Keratinocyte (primary cell): ENCODE measurements around the gene KCTD8. TPM values are rescaled to one million over a fixed set of nuclear protein-coding genes. Genes with fewer than 3 reads are reported as not detected.

Source experiments
- DNase-seq: peaks from one replicate; pipeline ENCODE4 v3.0.0-alpha.2; 2011; ENCODE audit warnings: low read depth, missing footprints, low spot score
- FAIRE-seq: peaks from 2 replicates; lab custom pipeline; 2011; peaks lifted over from hg19 to GRCh38; lab: Jason Lieb, UNC
- H2AFZ ChIP-seq: 2 replicates; pipeline ENCODE4 v1.6.0; 2012; ENCODE audit warnings: low read length, control low read depth, inconsistent platforms; ENCODE audit not compliant: control insufficient read depth
- H3K27ac ChIP-seq: 2 replicates; pipeline ENCODE4 v1.5.1; 2011; ENCODE audit warnings: low read length; ENCODE audit not compliant: control insufficient read depth, insufficient read depth
- H3K27me3 ChIP-seq: 3 replicates; pipeline ENCODE4 v1.6.0; 2011; ENCODE audit warnings: low read length; ENCODE audit not compliant: control insufficient read depth, insufficient read depth; ENCODE audit errors: extremely low read depth
- H3K36me3 ChIP-seq, 2 experiments: 2 replicates in 1 of 2; 3 replicates in 1 of 2; pipeline ENCODE4 v1.5.1; 2011; ENCODE audit warnings: low read length in 2 of 2, mild to moderate bottlenecking in 1 of 2; ENCODE audit not compliant: control insufficient read depth in 2 of 2, insufficient read depth in 2 of 2; ENCODE audit errors: extremely low read depth in 1 of 2
- H3K4me1 ChIP-seq: 3 replicates; pipeline ENCODE4 v1.5.1; 2011; ENCODE audit warnings: low read length; ENCODE audit not compliant: control insufficient read depth, insufficient read depth; ENCODE audit errors: extremely low read depth
- H3K4me2 ChIP-seq: 3 replicates; pipeline ENCODE4 v1.6.0; 2011; ENCODE audit warnings: low read depth, low read length; ENCODE audit not compliant: control insufficient read depth, insufficient read depth; ENCODE audit errors: extremely low read depth
- H3K4me3 ChIP-seq, 3 experiments: fragments of 200-600 bp in 1 of 3; sonication (generic) in 1 of 3; 2 replicates in 2 of 3; 3 replicates in 1 of 3; pipeline ENCODE4 v1.5.1; 2011 to 2016; ENCODE audit warnings: low read length in 3 of 3, mild to moderate bottlenecking in 3 of 3, control low read depth in 2 of 3, inconsistent platforms in 1 of 3, low read depth in 1 of 3, mixed read lengths in 1 of 3, mixed run types in 1 of 3, moderate library complexity in 1 of 3; ENCODE audit not compliant: control insufficient read depth in 2 of 3, insufficient read depth in 2 of 3; ENCODE audit errors: extremely low read depth in 1 of 3
- H3K79me2 ChIP-seq: 2 replicates; pipeline ENCODE4 v1.6.0; 2012; ENCODE audit warnings: low read length; ENCODE audit not compliant: control insufficient read depth, insufficient read depth
- H3K9ac ChIP-seq: 3 replicates; pipeline ENCODE4 v1.6.0; 2011; ENCODE audit warnings: low read length; ENCODE audit not compliant: control insufficient read depth, insufficient read depth; ENCODE audit errors: extremely low read depth
- H3K9me1 ChIP-seq: 3 replicates; pipeline ENCODE4 v1.6.0; 2011; ENCODE audit warnings: low read length; ENCODE audit not compliant: control insufficient read depth, insufficient read depth; ENCODE audit errors: extremely low read depth
- H3K9me3 ChIP-seq: 2 replicates; pipeline ENCODE4 v1.5.1; 2012; ENCODE audit warnings: low read depth, low read length; ENCODE audit not compliant: control insufficient read depth
- H4K20me1 ChIP-seq: 3 replicates; pipeline ENCODE4 v1.6.0; 2011; ENCODE audit warnings: low read length; ENCODE audit not compliant: control insufficient read depth, insufficient read depth; ENCODE audit errors: extremely low read depth
- CTCF ChIP-seq, 3 experiments: IDR thresholded peaks in 1 of 3; conservative IDR thresholded peaks in 1 of 3; optimal IDR thresholded peaks in 1 of 3; 2 replicates in 2 of 3; 3 replicates in 1 of 3; pipeline versions ENCODE3 to v1.5.1; 2011; ENCODE audit warnings: low read length in 3 of 3, mild to moderate bottlenecking in 3 of 3, moderate library complexity in 2 of 3, control low read depth in 1 of 3, inconsistent platforms in 1 of 3; ENCODE audit not compliant: insufficient read depth in 2 of 3; ENCODE audit errors: extremely low read depth in 1 of 3
- EZH2 ChIP-seq: IDR thresholded peaks from one replicate; pipeline ENCODE4 v1.6.1; 2012; ENCODE audit warnings: inconsistent platforms, mild to moderate bottlenecking, low read length, moderate library complexity
- dilution Hi-C: fragments of 300-500 bp; cut with MboI; formaldehyde crosslinking; loops from one replicate; pipeline ENCODE4 v1.7.0; 2020; ENCODE audit warnings: low sequenced_read_pairs; ENCODE audit not compliant: extremely low pct_ligation_motif_present
- polyA plus RNA-seq, 5 experiments: library from polyadenylated mRNA; depleted of rRNA in 3 of 5; stranded (reverse) in 3 of 5; stranded (forward) in 1 of 5; unstranded in 1 of 5; fragments of >200 nt; gene quantifications; 1 replicate in 1 of 5; 2 replicates in 3 of 5; 3 replicates in 1 of 5; pipeline versions ENCODE4 v1.2.1 to v1.2.3, GENCODE V29; 2011 to 2012; ENCODE audit warnings: missing spikeins in 2 of 5, low read depth in 1 of 5, low replicate concordance in 1 of 5

The KCTD8 gene
- polyA plus RNA-seq, 1 donor (not counting 4 experiments of a cell fraction or from before 2014, with no cell fraction given), result 0.97 TPM

- Histone ChIP-seq H3K4me3 (no peak overlapping the region), H3K36me3 (no peaks in the 10 kb centered on the region), H3K4me2 (no peak overlapping the region), H3K9me3 (no peaks in the 10 kb centered on the region), H3K9ac (no peak overlapping the region), H4K20me1 (no peaks in the 10 kb centered on the region), H3K4me1 (no peaks in the 10 kb centered on the region), H2AFZ (no peak overlapping the region), H3K27ac (no peak overlapping the region), H3K27me3 (no peaks in the 10 kb centered on the region), H3K79me2 (no peaks in the 10 kb centered on the region), H3K9me1 (no peaks in the 10 kb centered on the region)
- FAIRE-seq (no peak), DNase-seq (no peak)
- dilution Hi-C loops, result no loop called here
- no peak for TF ChIP-seq CTCF (optimal IDR thresholded peaks at IDR 0.05 in 1 of 3, IDR thresholded peaks at IDR 0.05 in 1 of 3, conservative IDR thresholded peaks at IDR 0.05 in 1 of 3; ENCODE audit: extremely low read depth in 1 of 3, insufficient read depth in 2 of 3, low read length in 3 of 3)
- TF ChIP-seq EZH2, result no peak
Measured at GRCh38 chr4:44256414-44256813, 192.2 kb downstream of the KCTD8 start.

GRCh38 chr4:44237643-44238042 lies 211.0 kb downstream of the KCTD8 start:
- no peak for FAIRE-seq
- H3K36me3 ChIP-seq, result no peaks in the 10 kb centered on the region
- H3K4me2 ChIP-seq, result no peak overlapping the region
- dilution Hi-C loops, result no loop called here
- no peak overlapping the region for H2AFZ ChIP-seq
- DNase-seq, result no peak
- H3K4me1 ChIP-seq, result no peaks in the 10 kb centered on the region
- no peak overlapping the region for H3K9ac ChIP-seq
- H3K4me3 ChIP-seq, result no peak overlapping the region
- H3K9me1 ChIP-seq, result no peaks in the 10 kb centered on the region
- no peaks in the 10 kb centered on the region for H4K20me1 ChIP-seq
- H3K9me3 ChIP-seq, result no peaks in the 10 kb centered on the region
- no peaks in the 10 kb centered on the region for H3K79me2 ChIP-seq
- no peak for TF ChIP-seq EZH2
- TF ChIP-seq CTCF (optimal IDR thresholded peaks at IDR 0.05 in 1 of 3, IDR thresholded peaks at IDR 0.05 in 1 of 3, conservative IDR thresholded peaks at IDR 0.05 in 1 of 3; ENCODE audit: extremely low read depth in 1 of 3, insufficient read depth in 2 of 3, low read length in 3 of 3), result no peak
- no peak overlapping the region for H3K27ac ChIP-seq
- H3K27me3 ChIP-seq, result no peaks in the 10 kb centered on the region
